AG09309 (cell line): ENCODE measurements around the gene FAAP20.

Experiments
- DNase-seq: peaks from one replicate; pipeline ENCODE4 v3.0.0-alpha.2; 2010; ENCODE audit warnings: low read depth
- H3K4me3 ChIP-seq: 2 replicates; pipeline ENCODE4 v1.5.1; 2011; ENCODE audit warnings: mild to moderate bottlenecking, low read depth, low read length, moderate library complexity; ENCODE audit not compliant: control insufficient read depth
- CTCF ChIP-seq: IDR thresholded peaks from 2 replicates; pipeline ENCODE4 v1.5.1; 2011; ENCODE audit warnings: mild to moderate bottlenecking, low read depth, low read length, inconsistent platforms; ENCODE audit not compliant: insufficient read depth, control insufficient read depth; ENCODE audit errors: missing control alignments

Gene FAAP20

GRCh38 chr1:2209400-2210083 lies 15.0 kb upstream of the FAAP20 start:
- TF ChIP-seq CTCF: no peak
- no peak for DNase-seq
- H3K4me3 ChIP-seq: no peak overlapping the region

- DNase-seq: no peak
- peak overlapping the region; percentile 35 for H3K4me3 ChIP-seq
- TF ChIP-seq CTCF: no peak
Measured at GRCh38 chr1:2208309-2209239, 14.0 kb upstream of the FAAP20 start.

GRCh38 chr1:2206813-2207487 lies 12.4 kb upstream of the FAAP20 start:
- no peak for DNase-seq
- no peak for TF ChIP-seq CTCF
- H3K4me3 ChIP-seq: peak overlapping the region; percentile 33

- DNase-seq: peak; percentile 66
- no peak for TF ChIP-seq CTCF
- H3K4me3 ChIP-seq: peak overlapping the region; percentile 30
Measured at GRCh38 chr1:2205191-2205952, 10.8 kb upstream of the FAAP20 start.

GRCh38 chr1:2204415-2205190 lies 10.0 kb upstream of the FAAP20 start:
- H3K4me3 ChIP-seq: peak overlapping the region; percentile 55
- no peak for TF ChIP-seq CTCF
- DNase-seq: no peak
